ENCODE results near the gene GSDME.

DNA sequence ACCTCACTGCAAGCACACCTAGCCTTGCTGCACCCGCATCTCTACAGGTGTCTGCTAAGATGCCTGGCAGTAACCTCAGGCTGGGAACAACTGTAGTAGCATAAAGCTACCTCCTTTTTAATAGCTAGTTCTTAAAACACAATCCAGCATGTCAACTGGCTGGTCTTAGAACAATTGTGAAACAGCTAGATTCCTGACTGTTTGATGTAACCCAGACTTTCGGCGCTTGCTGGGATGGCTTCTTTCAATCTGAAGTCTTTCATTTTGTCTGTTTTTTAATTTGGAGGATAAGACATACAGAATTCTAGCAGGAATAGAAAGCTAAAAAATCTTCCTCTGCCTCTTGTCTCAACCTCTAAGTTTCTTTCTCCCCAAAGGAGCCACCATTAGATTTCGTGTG lies 59.8 kb downstream of the GSDME start:
- no peak; the same call in 1 of the 2 replicates for TF ChIP-seq POLR2A (IDR thresholded peaks at IDR 0.05; ENCODE audit: low read depth, low read length)
- TF ChIP-seq TAF1 (IDR thresholded peaks at IDR 0.05; ENCODE audit: borderline replicate concordance, low read depth, low read length), result no peak
